HepG2 (cell line): ENCODE measurements around the gene ICOS. TPM values are rescaled to one million over a fixed set of nuclear protein-coding genes. Genes with fewer than 3 reads are reported as not detected.

Experiments used
- ATAC-seq: fragments of 200-7000 bp; cut with Tn5 transposase; 3 replicates; pipeline ENCODE4 v1.9.1; 2020; ENCODE audit warnings: mild to moderate bottlenecking, moderate library complexity
- BruUV-seq: library from RNA; stranded (reverse); fragments of 400-500 nt; replicated peaks from 2 replicates; lab custom pipeline; 2021; lab: Mats Ljungman, UMichigan
- CTCF ChIA-PET: fragments of 300-600 bp; formaldehyde crosslinking; extraction: SDS; loops from one replicate; lab custom pipeline; 2021; ENCODE audit warnings: low total read pairs, inconsistent platforms, low intra/inter-chr PET ratio; lab: Yijun Ruan, JAX
- POLR2A ChIA-PET: fragments of 350-600 bp; sonication (Branson Sonifier 250); formaldehyde crosslinking; loops from one replicate; lab custom pipeline; 2020; ENCODE audit warnings: antibody characterized with exemption, inconsistent platforms; lab: Yijun Ruan, JAX
- DNase-seq: peaks from one replicate; pipeline ENCODE4 v3.0.0-alpha.2; 2015; ENCODE audit warnings: low spot score
- FAIRE-seq: peaks from 3 replicates; lab custom pipeline; 2011; peaks lifted over from hg19 to GRCh38; lab: Jason Lieb, UNC
- H2AFZ ChIP-seq: one replicate; pipeline ENCODE4 v1.6.1; 2011; ENCODE audit warnings: low read length, inconsistent platforms
- H3K27ac ChIP-seq: fragments of 300-600 bp; 3 replicates; pipeline ENCODE4 v1.8.0; 2011; ENCODE audit warnings: mixed run types, mild to moderate bottlenecking, mixed read lengths, low read length, inconsistent platforms; ENCODE audit not compliant: insufficient read depth; ENCODE audit errors: extremely low read length
- H3K27me3 ChIP-seq, 2 experiments: fragments of 200-600 bp in 1 of 2; 2 replicates in 1 of 2; 3 replicates in 1 of 2; pipeline versions ENCODE4 v1.6.0 to v1.8.0; 2011; ENCODE audit warnings: low read length in 2 of 2, mild to moderate bottlenecking in 2 of 2, moderate library complexity in 2 of 2, inconsistent platforms in 1 of 2; ENCODE audit not compliant: insufficient read depth in 2 of 2, control insufficient read depth in 1 of 2
- H3K36me3 ChIP-seq, 2 experiments: fragments of 200-600 bp in 1 of 2; replicated peaks in 1 of 2; 2 replicates in 1 of 2; 3 replicates in 1 of 2; pipeline versions ENCODE4 v1.5.1 to v1.8.0; 2011; ENCODE audit warnings: low read length in 2 of 2, inconsistent platforms in 1 of 2; ENCODE audit not compliant: insufficient read depth in 2 of 2, control insufficient read depth in 1 of 2
- H3K4me1 ChIP-seq: 2 replicates; pipeline ENCODE4 v1.5.1; 2012; ENCODE audit warnings: low read length, inconsistent platforms; ENCODE audit not compliant: insufficient read depth
- H3K4me2 ChIP-seq: 2 replicates; pipeline ENCODE4 v1.6.0; 2011; ENCODE audit warnings: low read depth, low read length, inconsistent platforms
- H3K4me3 ChIP-seq, 3 experiments: fragments of 200-600 bp in 1 of 3; sonication (generic), shearing (Covaris generic) in 1 of 3; replicated peaks in 1 of 3; 2 replicates each; pipeline ENCODE4 v1.5.1; 2011 to 2016; ENCODE audit warnings: low read length in 3 of 3, inconsistent platforms in 2 of 3, low read depth in 2 of 3, mild to moderate bottlenecking in 2 of 3, control low read depth in 1 of 3, mixed read lengths in 1 of 3; ENCODE audit not compliant: insufficient read depth in 1 of 3
- H3K79me2 ChIP-seq: one replicate; pipeline ENCODE4 v1.6.1; 2011; ENCODE audit warnings: low read length, inconsistent platforms; ENCODE audit not compliant: insufficient read depth
- H3K9ac ChIP-seq: 2 replicates; pipeline ENCODE4 v1.6.0; 2011; ENCODE audit warnings: mild to moderate bottlenecking, low read depth, low read length, inconsistent platforms; ENCODE audit not compliant: insufficient read depth
- H3K9me3 ChIP-seq: 2 replicates; pipeline ENCODE4 v1.5.1; 2012; ENCODE audit warnings: mild to moderate bottlenecking, low read length
- H4K20me1 ChIP-seq: 2 replicates; pipeline ENCODE4 v1.6.0; 2011; ENCODE audit warnings: inconsistent platforms, mild to moderate bottlenecking, low read length, moderate library complexity; ENCODE audit not compliant: insufficient read depth
- PCBP2 ChIP-seq: fragments of 200-400 bp; formaldehyde crosslinking; optimal IDR thresholded peaks from 2 replicates; pipeline ENCODE3; 2018; ENCODE audit warnings: low read length, low read depth; ENCODE audit not compliant: poor library complexity, severe bottlenecking
- SIN3B ChIP-seq: fragments of 150-350 bp; IDR thresholded peaks from 2 replicates; pipeline ENCODE4 v1.6.1; 2014; ENCODE audit warnings: low read length
- SPEN ChIP-seq: sonication (generic); formaldehyde crosslinking; IDR thresholded peaks from 2 replicates; pipeline ENCODE4 v1.5.1; 2020; ENCODE audit warnings: low read depth, mild to moderate bottlenecking, missing genetic modification reagents
- SRSF9 ChIP-seq: fragments of 200-400 bp; formaldehyde crosslinking; IDR thresholded peaks from 2 replicates; pipeline ENCODE4 v1.6.1; 2018; ENCODE audit warnings: borderline replicate concordance, mild to moderate bottlenecking, low read depth, low read length; ENCODE audit not compliant: insufficient read depth, poor library complexity, severe bottlenecking
- U2AF2 ChIP-seq: fragments of 200-400 bp; formaldehyde crosslinking; IDR thresholded peaks from 2 replicates; pipeline ENCODE4 v1.6.1; 2017; ENCODE audit warnings: low read depth, mild to moderate bottlenecking, low read length
- ZBTB7A ChIP-seq: sonication (generic); formaldehyde crosslinking; IDR thresholded peaks from 2 replicates; pipeline ENCODE4 v1.8.0; 2022; ENCODE audit warnings: mild to moderate bottlenecking, missing genetic modification reagents
- ZNF251 ChIP-seq: sonication (generic); formaldehyde crosslinking; IDR thresholded peaks from 2 replicates; pipeline ENCODE4 v1.9.0; 2021; ENCODE audit warnings: mild to moderate bottlenecking, missing genetic modification reagents
- ZNF446 ChIP-seq: sonication (generic); formaldehyde crosslinking; IDR thresholded peaks from 2 replicates; pipeline ENCODE4 v1.5.0; 2020; ENCODE audit warnings: mild to moderate bottlenecking, missing genetic modification reagents
- ZNF570 ChIP-seq: sonication (generic); formaldehyde crosslinking; IDR thresholded peaks from 2 replicates; pipeline ENCODE4 v1.4.0; 2020; ENCODE audit warnings: mild to moderate bottlenecking, missing genetic modification reagents, borderline replicate concordance
- ZNF644 ChIP-seq: IDR thresholded peaks from 2 replicates; pipeline ENCODE4 v1.6.1; 2016; ENCODE audit warnings: low read depth
- WGBS: methylation state at CpG from one replicate; pipeline ENCODE4 v1.1.6; 2017; ENCODE audit warnings: low lambda C conversion rate; 5-methylcytosine and 5-hydroxymethylcytosine counted together
- in situ Hi-C: cut with HindIII; loops from 2 replicates; pipeline ENCODE4 v1.10.0; 2017; ENCODE audit warnings: low pct_unique_long_range_greater_than_20kb; ENCODE audit not compliant: extremely low pct_ligation_motif_present
- intact Hi-C: fragments of 100-400 bp; cut with micrococcal nuclease; formaldehyde crosslinking; loops from one replicate; pipeline ENCODE4 v1.10.0; 2022; ENCODE audit not compliant: unreplicated experiment
- polyA plus RNA-seq, 8 experiments: library from polyadenylated mRNA; depleted of rRNA in 3 of 8; stranded (reverse) in 7 of 8; unstranded in 1 of 8; fragments of >200 nt; fragmentation: Illumina TruSeq in 4 of 8; extraction: Trizol in 4 of 8; gene quantifications; 2 replicates each; pipeline versions ENCODE4 v1.2.1 to v1.2.3, GENCODE V29; 2011 to 2016; ENCODE audit warnings: low read depth in 4 of 8, missing spikeins in 1 of 8, mixed read lengths in 1 of 8; ENCODE audit not compliant: insufficient read depth in 1 of 8
- total RNA-seq, 5 experiments: library from RNA; depleted of rRNA; stranded (reverse); fragments of >200 nt; fragmentation: Illumina TruSeq; extraction: Trizol; gene quantifications; 2 replicates each; pipeline ENCODE4 v1.2.3, GENCODE V29; 2016; ENCODE audit warnings: low read depth in 1 of 5
- TF ChIP-seq, protein P1 (sequence below): IDR thresholded peaks from 2 replicates; pipeline ENCODE4 v1.6.1; 2016; ENCODE audit warnings: missing biosample characterization, missing genetic modification reagents, low read depth
- TF ChIP-seq, protein P2 (sequence below): sonication (generic); formaldehyde crosslinking; IDR thresholded peaks from 2 replicates; pipeline ENCODE4 v1.4.0; 2020; ENCODE audit warnings: missing genetic modification reagents, mild to moderate bottlenecking, borderline replicate concordance

Gene ICOS
- total and polyA plus RNA-seq, 2 of the 13 experiments (the other 11 are each of a cell fraction or from before 2014, with no cell fraction given), result not detected

DNA sequence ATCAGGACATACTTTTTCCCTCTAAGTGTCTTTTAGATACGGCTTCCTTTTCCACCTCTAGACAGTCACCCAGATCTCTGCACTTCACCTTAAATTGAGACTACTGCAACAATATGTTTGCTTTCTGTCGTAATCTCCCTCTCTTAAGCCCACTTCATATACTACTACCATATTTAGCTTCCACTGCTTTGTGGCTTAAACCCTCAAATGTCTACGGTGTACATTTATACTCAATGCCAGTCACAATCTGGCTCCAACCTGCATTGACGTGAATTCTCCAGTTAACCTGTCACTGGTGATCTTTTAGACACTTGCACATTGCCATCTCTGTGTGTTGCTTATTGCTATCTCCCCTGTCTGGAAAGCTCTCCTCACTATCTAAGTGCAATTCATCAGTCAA lies 56.4 kb downstream of the ICOS start:
- 0 out of 5 replicates have a peak, but pooled peaks cover 0 to 3% of the 10 kb centered on the region in 2 experiments for H3K27me3 ChIP-seq
- ChIA-PET POLR2A (no interaction called here), CTCF (no interaction called here)
- H3K9me3 ChIP-seq, result no peaks in the 10 kb centered on the region
- intact Hi-C loops, result no loop called here
- no peak overlapping the region for H3K27ac ChIP-seq
- whole genome bisulfite sequencing, result 17% methylated on average over 4 of the region's 4 CpGs
- H2AFZ ChIP-seq, result no peak overlapping the region
- no TSS peak for BruUV-seq
- H3K4me2 ChIP-seq, result no peak overlapping the region
- no peak overlapping the region for H3K4me3 ChIP-seq
- in situ Hi-C loops, result no loop called here
- DNase-seq, result no peak
- no peak for FAIRE-seq
- no peak for TF ChIP-seq SPEN (CRISPR knock-in tag)
- no peak for TF ChIP-seq SIN3B
- TF ChIP-seq, protein P1, sequence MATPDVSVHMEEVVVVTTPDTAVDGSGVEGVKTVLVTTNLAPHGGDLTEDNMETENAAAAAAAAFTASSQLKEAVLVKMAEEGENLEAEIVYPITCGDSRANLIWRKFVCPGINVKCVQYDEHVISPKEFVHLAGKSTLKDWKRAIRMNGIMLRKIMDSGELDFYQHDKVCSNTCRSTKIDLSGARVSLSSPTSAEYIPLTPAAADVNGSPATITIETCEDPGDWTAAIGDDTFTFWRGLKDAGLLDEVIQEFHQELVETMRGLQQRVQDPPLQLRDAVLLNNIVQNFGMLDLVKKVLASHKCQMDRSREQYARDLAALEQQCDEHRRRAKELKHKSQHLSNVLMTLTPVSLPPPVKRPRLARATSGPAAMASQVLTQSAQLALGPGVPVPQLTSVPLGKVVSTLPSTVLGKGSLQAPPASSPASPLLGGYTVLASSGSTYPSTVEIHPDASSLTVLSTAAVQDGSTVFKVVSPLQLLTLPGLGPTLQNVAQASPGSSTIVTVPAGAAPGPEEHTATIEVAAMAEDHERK, result no peak
- no peak for TF ChIP-seq ZBTB7A (CRISPR knock-in tag)
- no peak for TF ChIP-seq U2AF2
- H3K4me1 ChIP-seq, result no peaks in the 10 kb centered on the region
- no peak for ATAC-seq
- H3K9ac ChIP-seq, result no peak overlapping the region
- H4K20me1 ChIP-seq, result no peaks in the 10 kb centered on the region
- no peaks in the 10 kb centered on the region for H3K79me2 ChIP-seq
- H3K36me3 ChIP-seq, result no peaks in the 10 kb centered on the region

DNA sequence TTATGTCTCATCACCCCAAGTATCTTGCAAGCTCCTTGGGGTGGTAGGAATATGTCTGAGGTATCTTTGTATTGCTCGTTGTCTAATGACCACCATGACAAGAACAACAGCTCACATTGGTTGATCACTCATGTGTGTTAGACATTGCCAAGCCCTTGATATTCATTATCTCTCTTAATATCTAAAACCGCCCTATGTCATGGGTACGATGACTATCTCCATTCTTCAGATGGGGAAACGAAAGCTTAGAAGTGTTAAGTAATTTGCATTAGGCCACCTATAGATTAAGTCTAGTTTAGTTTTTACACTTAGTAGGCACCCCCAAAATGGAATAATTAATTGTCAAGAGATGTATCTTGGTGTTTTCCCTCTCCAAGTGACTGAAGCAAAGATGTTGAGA lies 57.0 kb downstream of the ICOS start:
- no peak for DNase-seq

More for the DNA sequence above, 57.0 kb downstream of the ICOS start:
- ChIA-PET CTCF (no interaction called here), POLR2A (no interaction called here)
- FAIRE-seq (no peak), ATAC-seq (no peak)
- no peaks in the 10 kb centered on the region for H3K36me3 ChIP-seq
- no peaks in the 10 kb centered on the region for H3K4me1 ChIP-seq
- TF ChIP-seq SRSF9 (no peak), ZNF446 (no peak), ZNF251 (no peak), PCBP2 (no peak), ZNF570 (CRISPR knock-in tag) (no peak), ZNF644 (CRISPR knock-in tag) (no peak)
- TF ChIP-seq, protein P2, sequence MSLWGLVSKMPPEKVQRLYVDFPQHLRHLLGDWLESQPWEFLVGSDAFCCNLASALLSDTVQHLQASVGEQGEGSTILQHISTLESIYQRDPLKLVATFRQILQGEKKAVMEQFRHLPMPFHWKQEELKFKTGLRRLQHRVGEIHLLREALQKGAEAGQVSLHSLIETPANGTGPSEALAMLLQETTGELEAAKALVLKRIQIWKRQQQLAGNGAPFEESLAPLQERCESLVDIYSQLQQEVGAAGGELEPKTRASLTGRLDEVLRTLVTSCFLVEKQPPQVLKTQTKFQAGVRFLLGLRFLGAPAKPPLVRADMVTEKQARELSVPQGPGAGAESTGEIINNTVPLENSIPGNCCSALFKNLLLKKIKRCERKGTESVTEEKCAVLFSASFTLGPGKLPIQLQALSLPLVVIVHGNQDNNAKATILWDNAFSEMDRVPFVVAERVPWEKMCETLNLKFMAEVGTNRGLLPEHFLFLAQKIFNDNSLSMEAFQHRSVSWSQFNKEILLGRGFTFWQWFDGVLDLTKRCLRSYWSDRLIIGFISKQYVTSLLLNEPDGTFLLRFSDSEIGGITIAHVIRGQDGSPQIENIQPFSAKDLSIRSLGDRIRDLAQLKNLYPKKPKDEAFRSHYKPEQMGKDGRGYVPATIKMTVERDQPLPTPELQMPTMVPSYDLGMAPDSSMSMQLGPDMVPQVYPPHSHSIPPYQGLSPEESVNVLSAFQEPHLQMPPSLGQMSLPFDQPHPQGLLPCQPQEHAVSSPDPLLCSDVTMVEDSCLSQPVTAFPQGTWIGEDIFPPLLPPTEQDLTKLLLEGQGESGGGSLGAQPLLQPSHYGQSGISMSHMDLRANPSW (CRISPR knock-in tag), result no peak
- BruUV-seq, result no TSS peak
- 0 out of 5 replicates have a peak, but pooled peaks cover 0 to 3% of the 10 kb centered on the region in 2 experiments for H3K27me3 ChIP-seq
- no peak overlapping the region for H3K27ac ChIP-seq
- H2AFZ ChIP-seq, result no peak overlapping the region
- H3K9ac ChIP-seq, result no peak overlapping the region
- intact Hi-C loops (no loop called here), in situ Hi-C loops (no loop called here)
- H3K9me3 ChIP-seq, result no peaks in the 10 kb centered on the region
- no peaks in the 10 kb centered on the region for H3K79me2 ChIP-seq
- no peaks in the 10 kb centered on the region for H4K20me1 ChIP-seq
- 30% methylated on average over 4 of the region's 4 CpGs for WGBS
- no peak overlapping the region for H3K4me3 ChIP-seq
- H3K4me2 ChIP-seq, result no peak overlapping the region
